Liver (tissue), 9 donors: ENCODE measurements around the gene MAN2C1. TPM values are rescaled to one million over a fixed set of nuclear protein-coding genes. Genes with fewer than 3 reads are reported as not detected.
A peak's percentile ranks its signal among the peaks of the same experiment; 100 is the strongest.

ENCODE experiments used
- DNase-seq: peaks from one replicate; pipeline ENCODE4 v3.0.0-alpha.2; 2017; ENCODE audit warnings: low spot score
- H3K27ac ChIP-seq, 2 donors: one replicate each; pipeline ENCODE4 v1.7.0; 2013; ENCODE audit warnings: inconsistent platforms in 2 of 2, low read length in 2 of 2, control low read depth in 1 of 2, low read depth in 1 of 2, mild to moderate bottlenecking in 1 of 2
- H3K27me3 ChIP-seq, 4 donors: one replicate each; pipeline versions ENCODE4 v1.6.1 to v1.7.0; 2013; ENCODE audit warnings: low read length in 3 of 4, inconsistent platforms in 1 of 4, mild to moderate bottlenecking in 1 of 4, moderate library complexity in 1 of 4; ENCODE audit not compliant: control insufficient read depth in 4 of 4, insufficient read depth in 4 of 4
- H3K36me3 ChIP-seq, 4 donors: one replicate each; pipeline versions ENCODE4 v1.6.1 to v1.7.0; 2013; ENCODE audit warnings: low read length in 3 of 4, mild to moderate bottlenecking in 3 of 4, low read depth in 1 of 4, moderate library complexity in 1 of 4; ENCODE audit not compliant: control insufficient read depth in 4 of 4, insufficient read depth in 3 of 4
- H3K4me1 ChIP-seq, 4 donors: one replicate each; pipeline versions ENCODE4 v1.6.1 to v1.7.0; 2013; ENCODE audit warnings: low read length in 3 of 4, mild to moderate bottlenecking in 3 of 4, moderate library complexity in 1 of 4; ENCODE audit not compliant: control insufficient read depth in 4 of 4, insufficient read depth in 4 of 4
- H3K4me3 ChIP-seq, 3 donors: one replicate each; pipeline versions ENCODE4 v1.6.1 to v1.7.0; 2013; ENCODE audit warnings: low read length in 3 of 3, control low read depth in 1 of 3, low read depth in 1 of 3, mild to moderate bottlenecking in 1 of 3
- H3K9ac ChIP-seq, 2 donors: one replicate each; pipeline ENCODE4 v1.7.0; 2013; ENCODE audit warnings: low read length in 2 of 2, mild to moderate bottlenecking in 2 of 2, moderate library complexity in 2 of 2, control low read depth in 1 of 2, low read depth in 1 of 2
- H3K9me3 ChIP-seq, 4 donors: one replicate each; pipeline versions ENCODE4 v1.6.1 to v1.7.0; 2013; ENCODE audit warnings: low read length in 3 of 4; ENCODE audit not compliant: control insufficient read depth in 4 of 4
- ATF3 ChIP-seq: IDR thresholded peaks from 2 replicates; pipeline ENCODE4 v1.6.1; 2016; ENCODE audit warnings: antibody characterized with exemption
- EGR1 ChIP-seq, 2 donors: IDR thresholded peaks; 2 replicates each; pipeline ENCODE4 v1.6.1; 2016 to 2018; ENCODE audit warnings: antibody characterized with exemption in 2 of 2, low read depth in 2 of 2
- FOXA1 ChIP-seq: IDR thresholded peaks from 2 replicates; pipeline ENCODE4 v1.6.1; 2016; ENCODE audit warnings: antibody characterized with exemption
- GABPA ChIP-seq, 2 donors: IDR thresholded peaks in 1 of 2; conservative IDR thresholded peaks in 1 of 2; 2 replicates each; pipeline ENCODE4 v1.6.1; 2016; ENCODE audit warnings: antibody characterized with exemption in 2 of 2, mild to moderate bottlenecking in 1 of 2, moderate library complexity in 1 of 2
- HNF4A ChIP-seq, 2 donors: conservative IDR thresholded peaks; 2 replicates each; pipeline ENCODE4 v1.6.1; 2016; ENCODE audit warnings: antibody characterized with exemption in 2 of 2, mild to moderate bottlenecking in 2 of 2
- HNF4G ChIP-seq: IDR thresholded peaks from 2 replicates; pipeline ENCODE4 v1.6.1; 2016; ENCODE audit warnings: antibody characterized with exemption
- NR2F2 ChIP-seq: IDR thresholded peaks from 2 replicates; pipeline ENCODE4 v1.6.1; 2016; ENCODE audit warnings: antibody characterized with exemption
- RXRA ChIP-seq, 2 donors: IDR thresholded peaks; 2 replicates each; pipeline ENCODE4 v1.6.1; 2017 to 2018; ENCODE audit warnings: antibody characterized with exemption in 2 of 2, mild to moderate bottlenecking in 1 of 2
- TAF1 ChIP-seq: conservative IDR thresholded peaks from 2 replicates; pipeline ENCODE4 v1.6.1; 2016; ENCODE audit warnings: antibody characterized with exemption, mild to moderate bottlenecking
- whole genome bisulfite sequencing: extraction: QIAGEN DNeasy Blood & Tissue Kit; methylation state at CpG from one replicate; pipeline ENCODE4 v1.1.7; 2013; 5-methylcytosine and 5-hydroxymethylcytosine counted together
- polyA plus RNA-seq, 2 donors: library from polyadenylated mRNA; stranded (reverse) in 1 of 2; unstranded in 1 of 2; fragments of 200-250 nt in 1 of 2; fragments of >200 nt in 1 of 2; fragmentation: Nextera tagmentation in 1 of 2; extraction: Ambion mirVana in 1 of 2; gene quantifications; one replicate each; pipeline versions ENCODE4 v1.2.1 to v1.2.3, GENCODE V29; 2013 to 2015
- total RNA-seq, 2 donors: library from RNA; depleted of rRNA; stranded (reverse); fragments of >200 nt; gene quantifications; one replicate each; pipeline ENCODE4 v1.2.3, GENCODE V29; 2014
- TF ChIP-seq, protein P1 (sequence below): IDR thresholded peaks from 2 replicates; pipeline ENCODE4 v1.6.1; 2016; ENCODE audit warnings: antibody characterized with exemption, mild to moderate bottlenecking
- TF ChIP-seq, protein P2 (sequence below): IDR thresholded peaks from 2 replicates; pipeline ENCODE4 v1.6.1; 2016; ENCODE audit warnings: antibody characterized with exemption
- TF ChIP-seq, protein P3 (sequence below): fragments of 150-350 bp; IDR thresholded peaks from 2 replicates; pipeline ENCODE4 v1.5.1; 2017; ENCODE audit warnings: improper control_type of control experiment, low read depth, low read length; ENCODE audit not compliant: missing input control
- TF ChIP-seq, protein P4 (sequence below): IDR thresholded peaks from 2 replicates; pipeline ENCODE4 v1.6.1; 2016; ENCODE audit warnings: antibody characterized with exemption
- donor health status: healthy.
- donor health status: healthy.
- donor health status: healthy.
- donor health status: healthy.
- donor health status: healthy.

The MAN2C1 gene
- total and polyA plus RNA-seq, 4 donors: 44.3 to 143 (median 59.6) TPM

GRCh38 chr15:75348562-75349350 lies 19.7 kb downstream of the MAN2C1 start:
- no peaks in the 10 kb centered on the region for H3K9me3 ChIP-seq
- TF ChIP-seq RXRA (IDR thresholded peaks at IDR 0.05) (no peak), HNF4A (conservative IDR thresholded peaks at IDR 0.05) (no peak), ATF3 (no peak), EGR1 (IDR thresholded peaks at IDR 0.05; ENCODE audit: low read depth in 2 of 2) (no peak), TAF1 (no peak), FOXA1 (no peak), HNF4G (no peak)
- TF ChIP-seq, protein P1, sequence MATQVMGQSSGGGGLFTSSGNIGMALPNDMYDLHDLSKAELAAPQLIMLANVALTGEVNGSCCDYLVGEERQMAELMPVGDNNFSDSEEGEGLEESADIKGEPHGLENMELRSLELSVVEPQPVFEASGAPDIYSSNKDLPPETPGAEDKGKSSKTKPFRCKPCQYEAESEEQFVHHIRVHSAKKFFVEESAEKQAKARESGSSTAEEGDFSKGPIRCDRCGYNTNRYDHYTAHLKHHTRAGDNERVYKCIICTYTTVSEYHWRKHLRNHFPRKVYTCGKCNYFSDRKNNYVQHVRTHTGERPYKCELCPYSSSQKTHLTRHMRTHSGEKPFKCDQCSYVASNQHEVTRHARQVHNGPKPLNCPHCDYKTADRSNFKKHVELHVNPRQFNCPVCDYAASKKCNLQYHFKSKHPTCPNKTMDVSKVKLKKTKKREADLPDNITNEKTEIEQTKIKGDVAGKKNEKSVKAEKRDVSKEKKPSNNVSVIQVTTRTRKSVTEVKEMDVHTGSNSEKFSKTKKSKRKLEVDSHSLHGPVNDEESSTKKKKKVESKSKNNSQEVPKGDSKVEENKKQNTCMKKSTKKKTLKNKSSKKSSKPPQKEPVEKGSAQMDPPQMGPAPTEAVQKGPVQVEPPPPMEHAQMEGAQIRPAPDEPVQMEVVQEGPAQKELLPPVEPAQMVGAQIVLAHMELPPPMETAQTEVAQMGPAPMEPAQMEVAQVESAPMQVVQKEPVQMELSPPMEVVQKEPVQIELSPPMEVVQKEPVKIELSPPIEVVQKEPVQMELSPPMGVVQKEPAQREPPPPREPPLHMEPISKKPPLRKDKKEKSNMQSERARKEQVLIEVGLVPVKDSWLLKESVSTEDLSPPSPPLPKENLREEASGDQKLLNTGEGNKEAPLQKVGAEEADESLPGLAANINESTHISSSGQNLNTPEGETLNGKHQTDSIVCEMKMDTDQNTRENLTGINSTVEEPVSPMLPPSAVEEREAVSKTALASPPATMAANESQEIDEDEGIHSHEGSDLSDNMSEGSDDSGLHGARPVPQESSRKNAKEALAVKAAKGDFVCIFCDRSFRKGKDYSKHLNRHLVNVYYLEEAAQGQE: no peak
- TF ChIP-seq, protein P2, sequence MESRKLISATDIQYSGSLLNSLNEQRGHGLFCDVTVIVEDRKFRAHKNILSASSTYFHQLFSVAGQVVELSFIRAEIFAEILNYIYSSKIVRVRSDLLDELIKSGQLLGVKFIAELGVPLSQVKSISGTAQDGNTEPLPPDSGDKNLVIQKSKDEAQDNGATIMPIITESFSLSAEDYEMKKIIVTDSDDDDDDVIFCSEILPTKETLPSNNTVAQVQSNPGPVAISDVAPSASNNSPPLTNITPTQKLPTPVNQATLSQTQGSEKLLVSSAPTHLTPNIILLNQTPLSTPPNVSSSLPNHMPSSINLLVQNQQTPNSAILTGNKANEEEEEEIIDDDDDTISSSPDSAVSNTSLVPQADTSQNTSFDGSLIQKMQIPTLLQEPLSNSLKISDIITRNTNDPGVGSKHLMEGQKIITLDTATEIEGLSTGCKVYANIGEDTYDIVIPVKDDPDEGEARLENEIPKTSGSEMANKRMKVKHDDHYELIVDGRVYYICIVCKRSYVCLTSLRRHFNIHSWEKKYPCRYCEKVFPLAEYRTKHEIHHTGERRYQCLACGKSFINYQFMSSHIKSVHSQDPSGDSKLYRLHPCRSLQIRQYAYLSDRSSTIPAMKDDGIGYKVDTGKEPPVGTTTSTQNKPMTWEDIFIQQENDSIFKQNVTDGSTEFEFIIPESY: no peak
- TF ChIP-seq, protein P3, sequence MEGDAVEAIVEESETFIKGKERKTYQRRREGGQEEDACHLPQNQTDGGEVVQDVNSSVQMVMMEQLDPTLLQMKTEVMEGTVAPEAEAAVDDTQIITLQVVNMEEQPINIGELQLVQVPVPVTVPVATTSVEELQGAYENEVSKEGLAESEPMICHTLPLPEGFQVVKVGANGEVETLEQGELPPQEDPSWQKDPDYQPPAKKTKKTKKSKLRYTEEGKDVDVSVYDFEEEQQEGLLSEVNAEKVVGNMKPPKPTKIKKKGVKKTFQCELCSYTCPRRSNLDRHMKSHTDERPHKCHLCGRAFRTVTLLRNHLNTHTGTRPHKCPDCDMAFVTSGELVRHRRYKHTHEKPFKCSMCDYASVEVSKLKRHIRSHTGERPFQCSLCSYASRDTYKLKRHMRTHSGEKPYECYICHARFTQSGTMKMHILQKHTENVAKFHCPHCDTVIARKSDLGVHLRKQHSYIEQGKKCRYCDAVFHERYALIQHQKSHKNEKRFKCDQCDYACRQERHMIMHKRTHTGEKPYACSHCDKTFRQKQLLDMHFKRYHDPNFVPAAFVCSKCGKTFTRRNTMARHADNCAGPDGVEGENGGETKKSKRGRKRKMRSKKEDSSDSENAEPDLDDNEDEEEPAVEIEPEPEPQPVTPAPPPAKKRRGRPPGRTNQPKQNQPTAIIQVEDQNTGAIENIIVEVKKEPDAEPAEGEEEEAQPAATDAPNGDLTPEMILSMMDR: no peak
- TF ChIP-seq, protein P4, sequence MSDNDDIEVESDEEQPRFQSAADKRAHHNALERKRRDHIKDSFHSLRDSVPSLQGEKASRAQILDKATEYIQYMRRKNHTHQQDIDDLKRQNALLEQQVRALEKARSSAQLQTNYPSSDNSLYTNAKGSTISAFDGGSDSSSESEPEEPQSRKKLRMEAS: no peak
- no peak for DNase-seq
- H3K4me1 ChIP-seq: peaks cover 5 to 27% (median 16%) of the 10 kb centered on the region in 4 donors
- 44% methylated on average over 46 of the region's 46 CpGs for WGBS
- H3K36me3 ChIP-seq: peaks cover 0 to 4% (median 0%) of the 10 kb centered on the region in 4 donors
- H3K4me3 ChIP-seq: peak overlapping the region; percentile 85 to 95 (median 90)
- peak overlapping the region in 1 of 2 donors; percentile 26 for H3K9ac ChIP-seq
- H3K27me3 ChIP-seq: no peaks in the 10 kb centered on the region
- peak overlapping the region in 1 of 2 donors; percentile 62 for H3K27ac ChIP-seq

- Histone ChIP-seq H3K9ac (peak overlapping the region; percentile 26 to 62), H3K4me1 (peaks cover 3 to 20% (median 10%) of the 10 kb centered on the region in 4 donors), H3K27me3 (no peaks in the 10 kb centered on the region), H3K36me3 (peaks cover 0 to 4% (median 0%) of the 10 kb centered on the region in 4 donors), H3K9me3 (no peaks in the 10 kb centered on the region), H3K27ac (peak overlapping the region; percentile 62 to 74), H3K4me3 (peak overlapping the region; percentile 85 to 95 (median 90))
- under 1% methylated on average over 45 of the region's 45 CpGs for WGBS
- DNase-seq: no peak
- no peak for TF ChIP-seq HNF4G
- TF ChIP-seq NR2F2: no peak
- no peak for TF ChIP-seq EGR1 (IDR thresholded peaks at IDR 0.05; ENCODE audit: low read depth in 2 of 2)
- no peak for TF ChIP-seq GABPA (IDR thresholded peaks at IDR 0.05 in 1 of 2, conservative IDR thresholded peaks at IDR 0.05 in 1 of 2)
- TF ChIP-seq, protein P3: no peak
Observed at GRCh38 chr15:75348034-75348561, 20.3 kb downstream of the MAN2C1 start.
